ENCODE data around the gene GTPBP6.
"Not testable (repeated sequence)": the region's sequence is repeated elsewhere in the genome, so short reads cannot be mapped to it uniquely, and the experiment has no call there.

Gene GTPBP6

DNA sequence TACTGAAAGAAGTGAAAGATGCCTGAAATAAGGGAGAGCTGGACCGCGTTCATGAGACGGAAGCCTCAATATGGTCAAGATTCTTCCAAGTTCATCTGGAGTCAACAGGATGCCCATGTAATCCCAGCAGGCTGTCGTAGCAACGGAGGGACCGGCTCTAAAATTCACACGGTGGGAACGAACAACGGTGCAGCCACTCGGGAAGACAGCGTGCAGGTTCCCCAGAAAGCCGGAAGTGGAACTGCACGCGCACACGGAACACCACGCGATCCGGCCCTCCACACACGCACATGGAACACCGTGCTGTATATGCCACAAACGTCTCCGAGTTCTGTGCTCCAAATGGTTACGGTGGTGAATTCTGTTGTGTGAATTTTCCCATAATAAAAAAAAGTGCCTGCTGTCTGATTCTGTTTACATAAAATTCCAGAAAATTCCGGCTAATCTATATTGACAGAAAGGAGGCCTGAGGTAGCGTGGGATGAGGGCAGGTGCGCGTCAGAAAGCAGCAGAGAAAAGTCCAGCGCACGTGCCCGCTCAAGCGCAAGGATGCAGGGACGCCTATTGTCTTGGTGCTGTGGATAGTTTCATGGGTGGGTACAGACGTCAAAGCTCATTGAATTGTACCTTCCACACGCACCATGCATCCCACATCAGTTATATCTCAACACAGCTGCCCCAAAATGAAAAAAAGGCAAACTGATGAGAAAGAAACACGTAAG lies 36.9 kb upstream of the GTPBP6 start:
- TF ChIP-seq, protein P1, sequence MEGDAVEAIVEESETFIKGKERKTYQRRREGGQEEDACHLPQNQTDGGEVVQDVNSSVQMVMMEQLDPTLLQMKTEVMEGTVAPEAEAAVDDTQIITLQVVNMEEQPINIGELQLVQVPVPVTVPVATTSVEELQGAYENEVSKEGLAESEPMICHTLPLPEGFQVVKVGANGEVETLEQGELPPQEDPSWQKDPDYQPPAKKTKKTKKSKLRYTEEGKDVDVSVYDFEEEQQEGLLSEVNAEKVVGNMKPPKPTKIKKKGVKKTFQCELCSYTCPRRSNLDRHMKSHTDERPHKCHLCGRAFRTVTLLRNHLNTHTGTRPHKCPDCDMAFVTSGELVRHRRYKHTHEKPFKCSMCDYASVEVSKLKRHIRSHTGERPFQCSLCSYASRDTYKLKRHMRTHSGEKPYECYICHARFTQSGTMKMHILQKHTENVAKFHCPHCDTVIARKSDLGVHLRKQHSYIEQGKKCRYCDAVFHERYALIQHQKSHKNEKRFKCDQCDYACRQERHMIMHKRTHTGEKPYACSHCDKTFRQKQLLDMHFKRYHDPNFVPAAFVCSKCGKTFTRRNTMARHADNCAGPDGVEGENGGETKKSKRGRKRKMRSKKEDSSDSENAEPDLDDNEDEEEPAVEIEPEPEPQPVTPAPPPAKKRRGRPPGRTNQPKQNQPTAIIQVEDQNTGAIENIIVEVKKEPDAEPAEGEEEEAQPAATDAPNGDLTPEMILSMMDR (IDR thresholded peaks at IDR 0.05; ENCODE audit: low read depth, low read length): no peak

DNA sequence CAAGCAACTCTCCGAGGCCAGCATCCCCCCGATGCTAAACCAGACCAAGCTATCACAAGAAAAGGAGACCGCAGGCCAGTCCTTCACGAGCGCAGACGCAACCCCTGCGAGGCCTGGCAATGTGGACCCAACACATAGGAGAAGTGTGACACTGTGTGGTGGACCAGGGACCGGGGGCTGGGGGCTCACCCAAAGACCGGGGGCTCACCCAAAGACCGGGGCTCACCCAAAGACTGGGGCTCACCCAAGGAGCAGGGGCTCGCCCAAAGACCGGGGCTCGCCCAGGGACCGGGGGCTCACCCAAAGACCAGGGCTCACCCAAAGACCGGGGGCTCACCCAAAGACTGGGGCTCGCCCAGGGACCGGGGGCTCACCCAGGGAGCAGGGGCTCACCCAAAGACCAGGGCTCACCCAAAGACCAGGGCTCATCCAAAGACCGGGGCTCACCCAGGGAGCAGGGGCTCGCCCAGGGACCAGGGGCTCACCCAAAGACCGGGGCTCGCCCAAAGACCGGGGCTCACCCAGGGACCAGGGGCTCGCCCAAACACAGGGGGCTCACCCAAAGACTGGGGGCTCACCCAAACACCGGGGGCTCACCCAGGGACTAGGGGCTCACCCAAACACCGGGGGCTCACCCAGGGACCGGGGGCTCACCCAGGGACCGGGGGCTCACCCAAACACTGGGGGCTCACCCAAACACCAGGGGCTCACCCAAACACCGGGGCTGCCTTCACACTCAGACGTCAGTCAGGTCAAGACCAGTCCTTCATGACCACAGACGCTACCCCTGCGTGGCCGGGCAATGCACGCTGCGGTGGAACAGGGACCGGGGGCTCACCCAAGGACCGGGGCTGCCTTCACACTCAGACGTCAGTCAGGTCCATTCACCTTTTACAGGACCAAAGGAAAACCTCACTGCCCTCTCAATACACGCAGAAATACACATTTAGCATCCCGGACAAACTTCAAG lies 35.3 kb upstream of the GTPBP6 start:
- TF ChIP-seq, protein P1 (IDR thresholded peaks at IDR 0.05; ENCODE audit: low read depth, low read length): no peak
- no peak for DNase-seq (ENCODE audit: extremely low read depth, low read depth)

More for the DNA sequence above, 36.9 kb upstream of the GTPBP6 start:
- no peak for DNase-seq (ENCODE audit: extremely low read depth, low read depth)

DNA sequence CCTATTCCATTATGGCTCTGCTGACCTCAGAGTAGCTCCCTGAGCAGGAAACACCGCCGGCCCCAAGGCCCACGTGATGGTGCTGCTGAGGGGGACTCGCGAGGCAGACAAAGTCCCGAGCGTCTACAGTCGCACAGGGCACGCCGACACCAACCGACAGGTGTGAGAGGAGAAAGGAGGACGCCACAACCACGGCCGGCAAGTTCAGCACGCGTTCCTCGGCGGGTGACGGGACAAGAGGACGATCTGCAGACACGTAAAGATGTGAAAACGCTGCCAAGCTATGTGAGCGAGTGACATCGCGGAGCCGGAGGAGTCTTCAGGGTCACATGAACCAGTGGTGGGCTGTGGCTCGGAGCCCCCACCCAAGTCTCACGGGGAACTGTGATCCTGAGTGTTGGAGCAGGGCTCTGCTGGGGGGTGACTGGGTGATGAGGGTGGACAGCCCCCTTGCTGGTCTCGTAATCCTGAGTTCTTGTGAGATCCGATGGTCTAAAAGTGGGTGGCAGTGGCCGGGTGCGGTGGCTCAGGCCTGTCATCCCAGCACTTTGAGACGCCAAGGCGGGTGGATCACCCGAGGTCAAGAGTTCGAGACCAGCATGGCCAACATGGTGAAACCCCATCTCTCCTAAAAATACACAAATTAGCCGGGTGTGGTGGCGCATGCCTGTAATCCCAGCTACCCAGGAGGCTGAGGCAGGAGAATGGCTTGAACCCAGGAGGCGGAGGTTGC lies 34.2 kb upstream of the GTPBP6 start:
- DNase-seq (ENCODE audit: extremely low read depth, low read depth): no peak
- TF ChIP-seq, protein P1 (IDR thresholded peaks at IDR 0.05; ENCODE audit: low read depth, low read length): no peak

DNA sequence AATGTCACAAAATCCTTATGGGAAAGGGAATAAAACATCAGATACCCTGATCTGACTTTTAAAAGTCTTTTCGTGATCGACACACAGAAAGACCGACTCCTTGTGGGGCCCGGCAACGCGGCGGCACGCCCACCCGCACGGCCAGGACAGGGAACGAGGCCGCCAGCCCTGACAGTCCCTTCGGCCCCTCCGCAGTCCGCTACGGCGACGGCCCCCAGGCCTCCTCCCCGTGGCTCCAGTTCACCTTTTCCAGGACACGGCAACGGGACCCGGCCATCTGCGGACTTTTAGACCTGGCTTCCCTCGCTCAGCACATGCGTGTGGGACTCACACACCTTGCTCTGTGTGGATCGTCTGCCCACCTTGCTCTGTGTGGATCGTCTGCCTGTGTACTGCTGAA lies 33.6 kb upstream of the GTPBP6 start:
- DNase-seq (ENCODE audit: extremely low read depth, low read depth): no peak
- TF ChIP-seq, protein P1 (IDR thresholded peaks at IDR 0.05; ENCODE audit: low read depth, low read length): no peak

DNA sequence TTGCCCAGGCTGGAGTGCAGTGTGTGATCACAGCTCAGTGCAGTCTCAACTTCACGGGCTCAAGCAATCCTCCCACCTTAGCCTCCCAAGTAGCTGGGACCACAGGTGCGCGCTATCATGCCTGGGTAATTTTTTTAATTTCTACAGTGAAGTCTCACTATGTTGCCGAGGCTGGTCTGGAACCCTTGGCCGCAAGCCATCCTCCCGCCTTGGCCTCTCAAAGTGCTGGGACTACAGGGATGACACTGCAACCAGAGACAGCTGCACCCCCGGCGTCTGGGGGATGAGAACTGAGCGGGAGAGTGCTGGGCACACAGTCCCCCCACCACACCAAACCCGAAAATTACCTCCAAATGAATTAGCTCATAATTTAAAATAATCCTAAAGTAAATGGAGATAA lies 33.1 kb upstream of the GTPBP6 start:
- TF ChIP-seq, protein P1 (IDR thresholded peaks at IDR 0.05; ENCODE audit: low read depth, low read length): no peak
- no peak for DNase-seq (ENCODE audit: extremely low read depth, low read depth)

DNA sequence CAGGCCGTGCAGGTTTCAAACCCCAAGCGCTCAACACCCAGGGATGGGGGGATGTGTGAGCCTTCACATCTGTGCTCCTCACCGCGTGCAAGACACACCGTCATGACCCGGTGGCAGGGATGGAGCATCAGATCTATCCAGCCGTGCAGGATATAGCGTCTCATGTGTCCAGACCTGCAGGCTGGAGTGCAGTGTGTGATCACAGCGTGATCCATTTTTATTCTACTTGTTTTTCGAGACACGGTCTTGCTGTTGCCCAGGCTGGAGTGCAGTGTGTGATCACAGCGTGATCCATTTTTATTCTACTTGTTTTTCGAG lies 32.7 kb upstream of the GTPBP6 start:
- DNase-seq (ENCODE audit: extremely low read depth, low read depth): not testable (repeated sequence)

DNA sequence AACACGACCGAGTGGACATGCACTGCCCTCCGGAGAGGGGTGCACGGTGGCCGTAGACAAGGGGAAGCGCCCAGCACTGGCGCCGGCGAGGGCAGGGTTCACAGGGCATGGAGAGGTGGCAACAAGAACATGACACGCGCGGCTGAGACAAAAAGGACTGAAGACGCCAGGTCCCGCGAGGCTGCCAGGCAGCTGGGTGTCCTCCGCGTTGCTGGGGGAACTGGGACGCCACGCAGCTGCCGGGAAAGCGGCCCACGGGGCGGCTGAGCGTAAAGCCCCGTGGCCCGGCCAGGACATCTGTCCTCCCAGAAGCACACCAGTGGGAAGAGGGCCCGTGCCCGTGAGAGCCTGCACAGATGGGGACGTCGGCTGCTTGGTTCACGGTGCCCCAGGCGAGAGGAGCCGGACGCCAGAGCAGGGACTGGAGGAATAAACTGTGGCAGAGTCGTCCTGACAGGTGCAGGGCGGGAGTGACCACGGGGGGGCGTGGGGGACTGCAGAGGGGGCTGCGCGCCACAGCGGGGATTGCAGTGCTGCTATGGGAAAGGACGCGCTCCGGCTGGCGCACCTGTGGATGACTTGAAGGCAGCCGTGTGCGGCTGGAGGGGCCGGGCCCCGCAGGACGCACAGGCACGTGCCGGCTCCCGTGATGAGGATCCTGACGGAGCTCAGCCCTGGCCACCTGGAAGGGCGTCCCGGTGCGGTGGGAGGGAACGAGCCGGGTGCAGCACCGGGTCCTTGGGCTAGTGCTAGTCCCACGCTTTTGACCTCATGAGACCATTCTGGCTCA lies 32.1 kb upstream of the GTPBP6 start:
- TF ChIP-seq, protein P1 (IDR thresholded peaks at IDR 0.05; ENCODE audit: low read depth, low read length): no peak
- DNase-seq (ENCODE audit: extremely low read depth, low read depth): no peak
